Fibroblast of peridontal ligament (primary cell): ENCODE results near the gene CXCL9.
"Not testable (repeated sequence)": the region's sequence is repeated elsewhere in the genome, so short reads cannot be mapped to it uniquely, and the experiment has no call there.

Experiments used
- DNase-seq: peaks from one replicate; pipeline ENCODE4 v3.0.0-alpha.2; 2010; ENCODE audit errors: extremely low read depth

The CXCL9 gene

GRCh38 chr4:76007089-76007862 is at the start of gene CXCL9:
Gene CXCL9, minus strand, starts transcription at chr4:76007509. Its CDS starts 60 bp downstream, at chr4:76007449.
- no peak for DNase-seq

- no peak for DNase-seq
Observed at GRCh38 chr4:76055421-76055820, 48.1 kb upstream of the CXCL9 start.

- no peak for DNase-seq
Observed at GRCh38 chr4:76055016-76055415, 47.7 kb upstream of the CXCL9 start.

GRCh38 chr4:76053730-76054129 is 46.4 kb upstream of the CXCL9 start:
- no peak for DNase-seq

GRCh38 chr4:76050560-76051050 is 43.3 kb upstream of the CXCL9 start:
- DNase-seq: not testable (repeated sequence)

- DNase-seq: not testable (repeated sequence)
Observed at GRCh38 chr4:76049860-76050416, 42.6 kb upstream of the CXCL9 start.

- not testable (repeated sequence) for DNase-seq
Observed at GRCh38 chr4:76044686-76045085, 37.4 kb upstream of the CXCL9 start.

GRCh38 chr4:76043306-76043705 is 36.0 kb upstream of the CXCL9 start:
- not testable (repeated sequence) for DNase-seq

- DNase-seq: not testable (repeated sequence)
Observed at GRCh38 chr4:76042241-76042998, 35.1 kb upstream of the CXCL9 start.

- no peak for DNase-seq
Observed at GRCh38 chr4:76036855-76037254, 29.5 kb upstream of the CXCL9 start.

GRCh38 chr4:76035799-76036380 is 28.6 kb upstream of the CXCL9 start, which contains the start of gene CXCL11:
Gene CXCL11, minus strand, starts transcription at chr4:76036070. Its CDS starts 83 bp downstream, at chr4:76035987.
- no peak for DNase-seq

GRCh38 chr4:76035141-76035540 is 27.8 kb upstream of the CXCL9 start:
- no peak for DNase-seq

GRCh38 chr4:76029300-76029699 is 22.0 kb upstream of the CXCL9 start:
- no peak for DNase-seq

- DNase-seq: peak; percentile 45
Observed at GRCh38 chr4:76028350-76028765, 21.0 kb upstream of the CXCL9 start.

- no peak for DNase-seq
Observed at GRCh38 chr4:76024065-76024464, 16.8 kb upstream of the CXCL9 start.

GRCh38 chr4:76023389-76023788 is 16.1 kb upstream of the CXCL9 start, which contains the start of gene CXCL10:
Gene CXCL10, minus strand, starts transcription at chr4:76023497. Its CDS starts 66 bp downstream, at chr4:76023431.
- peak; percentile 18 for DNase-seq

GRCh38 chr4:76022677-76023076 is 15.4 kb upstream of the CXCL9 start:
- DNase-seq: no peak

- no peak for DNase-seq
Observed at GRCh38 chr4:76022031-76022430, 14.7 kb upstream of the CXCL9 start.

- no peak for DNase-seq
Observed at GRCh38 chr4:76017056-76017686, 9.9 kb upstream of the CXCL9 start.

- DNase-seq: no peak
Observed at GRCh38 chr4:76016393-76016792, 9.1 kb upstream of the CXCL9 start.

- no peak for DNase-seq
Observed at GRCh38 chr4:76013540-76013939, 6.2 kb upstream of the CXCL9 start.
